ENCODE measurements around the gene CCDC186. TPM values are rescaled to one million over a fixed set of nuclear protein-coding genes. Genes with fewer than 3 reads are reported as not detected.

The CCDC186 gene
- polyA plus RNA-seq, 1 donor from 2014 or later = 24.2 TPM

DNA sequence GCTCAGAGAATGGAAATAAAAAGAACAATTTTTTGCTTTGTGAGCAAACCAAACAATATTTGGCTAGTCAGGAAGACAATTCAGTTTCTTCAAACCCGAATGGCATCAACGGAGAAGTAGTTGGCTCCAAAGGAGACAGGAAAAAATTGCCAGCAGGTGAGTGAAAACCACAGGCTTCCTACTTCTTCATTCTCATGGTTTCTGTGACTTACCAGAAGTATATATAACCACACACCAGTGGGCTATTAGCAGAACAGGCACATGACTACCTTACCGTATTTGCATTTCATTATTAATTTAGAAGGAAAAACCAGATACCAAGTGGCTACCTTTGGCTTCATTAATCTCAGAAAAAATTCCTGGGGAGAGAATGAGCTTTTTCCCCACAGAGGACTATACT is 14.0 kb upstream of the CCDC186 start:
- TF ChIP-seq TAF1 (IDR thresholded peaks at IDR 0.05; ENCODE audit: low read depth) = no peak
- TF ChIP-seq MXI1 (conservative IDR thresholded peaks at IDR 0.05; ENCODE audit: poor library complexity, severe bottlenecking) = no peak
- TF ChIP-seq EP300 (conservative IDR thresholded peaks at IDR 0.05; ENCODE audit: poor library complexity, severe bottlenecking) = no peak
- TF ChIP-seq, protein P1, sequence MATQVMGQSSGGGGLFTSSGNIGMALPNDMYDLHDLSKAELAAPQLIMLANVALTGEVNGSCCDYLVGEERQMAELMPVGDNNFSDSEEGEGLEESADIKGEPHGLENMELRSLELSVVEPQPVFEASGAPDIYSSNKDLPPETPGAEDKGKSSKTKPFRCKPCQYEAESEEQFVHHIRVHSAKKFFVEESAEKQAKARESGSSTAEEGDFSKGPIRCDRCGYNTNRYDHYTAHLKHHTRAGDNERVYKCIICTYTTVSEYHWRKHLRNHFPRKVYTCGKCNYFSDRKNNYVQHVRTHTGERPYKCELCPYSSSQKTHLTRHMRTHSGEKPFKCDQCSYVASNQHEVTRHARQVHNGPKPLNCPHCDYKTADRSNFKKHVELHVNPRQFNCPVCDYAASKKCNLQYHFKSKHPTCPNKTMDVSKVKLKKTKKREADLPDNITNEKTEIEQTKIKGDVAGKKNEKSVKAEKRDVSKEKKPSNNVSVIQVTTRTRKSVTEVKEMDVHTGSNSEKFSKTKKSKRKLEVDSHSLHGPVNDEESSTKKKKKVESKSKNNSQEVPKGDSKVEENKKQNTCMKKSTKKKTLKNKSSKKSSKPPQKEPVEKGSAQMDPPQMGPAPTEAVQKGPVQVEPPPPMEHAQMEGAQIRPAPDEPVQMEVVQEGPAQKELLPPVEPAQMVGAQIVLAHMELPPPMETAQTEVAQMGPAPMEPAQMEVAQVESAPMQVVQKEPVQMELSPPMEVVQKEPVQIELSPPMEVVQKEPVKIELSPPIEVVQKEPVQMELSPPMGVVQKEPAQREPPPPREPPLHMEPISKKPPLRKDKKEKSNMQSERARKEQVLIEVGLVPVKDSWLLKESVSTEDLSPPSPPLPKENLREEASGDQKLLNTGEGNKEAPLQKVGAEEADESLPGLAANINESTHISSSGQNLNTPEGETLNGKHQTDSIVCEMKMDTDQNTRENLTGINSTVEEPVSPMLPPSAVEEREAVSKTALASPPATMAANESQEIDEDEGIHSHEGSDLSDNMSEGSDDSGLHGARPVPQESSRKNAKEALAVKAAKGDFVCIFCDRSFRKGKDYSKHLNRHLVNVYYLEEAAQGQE (IDR thresholded peaks at IDR 0.05; ENCODE audit: borderline replicate concordance) = no peak
- TF ChIP-seq RAD21 (conservative IDR thresholded peaks at IDR 0.05) = no peak
- no peak for TF ChIP-seq SMC3 (conservative IDR thresholded peaks at IDR 0.05; ENCODE audit: poor library complexity)
- TF ChIP-seq POLR2AphosphoS5 (IDR thresholded peaks at IDR 0.05) = no peak
- no peak for TF ChIP-seq EZH2 (IDR thresholded peaks at IDR 0.05; ENCODE audit: borderline replicate concordance, insufficient read depth, low read length, poor library complexity, severe bottlenecking)
- TF ChIP-seq, protein P2, sequence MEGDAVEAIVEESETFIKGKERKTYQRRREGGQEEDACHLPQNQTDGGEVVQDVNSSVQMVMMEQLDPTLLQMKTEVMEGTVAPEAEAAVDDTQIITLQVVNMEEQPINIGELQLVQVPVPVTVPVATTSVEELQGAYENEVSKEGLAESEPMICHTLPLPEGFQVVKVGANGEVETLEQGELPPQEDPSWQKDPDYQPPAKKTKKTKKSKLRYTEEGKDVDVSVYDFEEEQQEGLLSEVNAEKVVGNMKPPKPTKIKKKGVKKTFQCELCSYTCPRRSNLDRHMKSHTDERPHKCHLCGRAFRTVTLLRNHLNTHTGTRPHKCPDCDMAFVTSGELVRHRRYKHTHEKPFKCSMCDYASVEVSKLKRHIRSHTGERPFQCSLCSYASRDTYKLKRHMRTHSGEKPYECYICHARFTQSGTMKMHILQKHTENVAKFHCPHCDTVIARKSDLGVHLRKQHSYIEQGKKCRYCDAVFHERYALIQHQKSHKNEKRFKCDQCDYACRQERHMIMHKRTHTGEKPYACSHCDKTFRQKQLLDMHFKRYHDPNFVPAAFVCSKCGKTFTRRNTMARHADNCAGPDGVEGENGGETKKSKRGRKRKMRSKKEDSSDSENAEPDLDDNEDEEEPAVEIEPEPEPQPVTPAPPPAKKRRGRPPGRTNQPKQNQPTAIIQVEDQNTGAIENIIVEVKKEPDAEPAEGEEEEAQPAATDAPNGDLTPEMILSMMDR (IDR thresholded peaks at IDR 0.05; ENCODE audit: poor library complexity, severe bottlenecking) = no peak
- Histone ChIP-seq H3K27me3 (ENCODE audit: insufficient read depth, low read depth, low read length) (no peaks in the 10 kb centered on the region), H3K4me2 (ENCODE audit: low read length) (no peak overlapping the region), H2AFZ (ENCODE audit: low read depth, low read length) (no peak overlapping the region), H3K9me3 (ENCODE audit: low read length) (no peaks in the 10 kb centered on the region), H3K9ac (ENCODE audit: low read length) (no peak overlapping the region), H3K4me3 (ENCODE audit: low read length) (no peak overlapping the region), H3K36me3 (ENCODE audit: insufficient read depth, low read length) (no peaks in the 10 kb centered on the region), H3K27ac (ENCODE audit: low read length) (no peak overlapping the region), H3F3A (ENCODE audit: insufficient read depth, low read length, poor library complexity, severe bottlenecking) (no peaks in the 10 kb centered on the region), H3K79me2 (replicated peaks; ENCODE audit: insufficient read depth, low read length) (no peaks in the 10 kb centered on the region), H4K20me1 (ENCODE audit: insufficient read depth) (no peaks in the 10 kb centered on the region), H3K9me2 (ENCODE audit: insufficient read depth, low read length) (no peaks in the 10 kb centered on the region)

DNA sequence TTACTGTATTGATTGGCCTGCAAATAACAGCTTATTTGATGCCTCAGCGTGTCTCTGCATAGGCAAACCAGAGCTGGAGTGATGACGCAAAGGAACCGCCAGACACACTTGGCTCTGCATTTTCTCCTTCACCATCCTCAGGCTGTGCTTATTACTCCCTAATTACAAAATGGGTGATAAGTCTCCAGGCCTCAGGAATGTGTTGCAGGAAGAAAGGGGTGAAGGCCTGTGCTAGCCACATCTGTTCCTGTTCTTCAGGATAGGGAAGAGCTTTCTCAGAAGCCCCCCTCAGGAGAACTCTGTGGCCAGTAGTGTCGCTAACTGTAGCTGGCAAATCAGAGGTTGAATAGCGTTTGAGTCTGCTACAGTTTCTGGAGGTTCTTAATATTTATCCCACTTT is 10.3 kb upstream of the CCDC186 start:
- Histone ChIP-seq H3K79me2 (replicated peaks; ENCODE audit: insufficient read depth, low read length) (no peaks in the 10 kb centered on the region), H3K9me3 (ENCODE audit: low read length) (no peaks in the 10 kb centered on the region), H3F3A (ENCODE audit: insufficient read depth, low read length, poor library complexity, severe bottlenecking) (no peaks in the 10 kb centered on the region)

DNA sequence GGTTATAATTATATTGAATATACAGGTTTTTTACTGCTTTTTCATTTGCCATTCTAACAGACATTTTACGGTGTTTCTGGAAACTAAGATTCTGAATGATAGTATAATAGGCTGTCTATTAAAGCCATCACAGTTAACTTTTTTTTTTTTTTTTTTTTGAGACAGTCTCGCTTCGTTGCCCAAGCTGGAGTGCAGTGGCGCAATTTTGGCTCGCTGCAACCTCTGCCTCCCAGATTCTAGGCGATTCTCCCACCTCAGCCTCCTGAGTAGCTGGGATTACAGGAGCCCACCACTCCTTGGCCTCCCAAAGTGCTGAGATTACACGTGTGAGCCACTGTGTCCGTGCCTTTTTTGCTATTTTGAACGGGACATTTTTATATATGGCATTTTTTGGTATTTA is 9.6 kb upstream of the CCDC186 start:
- Histone ChIP-seq H3K27ac (ENCODE audit: low read length) (no peak overlapping the region), H3K9ac (ENCODE audit: low read length) (no peak overlapping the region), H3K79me2 (replicated peaks; ENCODE audit: insufficient read depth, low read length) (no peaks in the 10 kb centered on the region), H3K36me3 (ENCODE audit: insufficient read depth, low read length) (no peaks in the 10 kb centered on the region), H3K9me3 (ENCODE audit: low read length) (no peaks in the 10 kb centered on the region), H4K20me1 (ENCODE audit: insufficient read depth) (no peaks in the 10 kb centered on the region), H2AFZ (ENCODE audit: low read depth, low read length) (no peak overlapping the region), H3K9me2 (ENCODE audit: insufficient read depth, low read length) (no peaks in the 10 kb centered on the region), H3K4me3 (ENCODE audit: low read length) (no peak overlapping the region), H3K27me3 (ENCODE audit: insufficient read depth, low read depth, low read length) (no peaks in the 10 kb centered on the region), H3F3A (ENCODE audit: insufficient read depth, low read length, poor library complexity, severe bottlenecking) (no peaks in the 10 kb centered on the region), H3K4me2 (ENCODE audit: low read length) (no peak overlapping the region)
- TF ChIP-seq SMC3 (conservative IDR thresholded peaks at IDR 0.05; ENCODE audit: poor library complexity) (no peak), EP300 (conservative IDR thresholded peaks at IDR 0.05; ENCODE audit: poor library complexity, severe bottlenecking) (no peak), MXI1 (conservative IDR thresholded peaks at IDR 0.05; ENCODE audit: poor library complexity, severe bottlenecking) (no peak), EZH2 (IDR thresholded peaks at IDR 0.05; ENCODE audit: borderline replicate concordance, insufficient read depth, low read length, poor library complexity, severe bottlenecking) (no peak), RAD21 (conservative IDR thresholded peaks at IDR 0.05) (no peak), POLR2AphosphoS5 (IDR thresholded peaks at IDR 0.05) (no peak), TAF1 (IDR thresholded peaks at IDR 0.05; ENCODE audit: low read depth) (no peak)
- TF ChIP-seq, protein P1 (IDR thresholded peaks at IDR 0.05; ENCODE audit: borderline replicate concordance) = no peak
- TF ChIP-seq, protein P2 (IDR thresholded peaks at IDR 0.05; ENCODE audit: poor library complexity, severe bottlenecking) = no peak

More for the DNA sequence above, 10.3 kb upstream of the CCDC186 start:
- no peak overlapping the region for H3K4me2 ChIP-seq (ENCODE audit: low read length)
- H2AFZ ChIP-seq (ENCODE audit: low read depth, low read length) = no peak overlapping the region
- no peaks in the 10 kb centered on the region for H3K27me3 ChIP-seq (ENCODE audit: insufficient read depth, low read depth, low read length)
- no peak for TF ChIP-seq EZH2 (IDR thresholded peaks at IDR 0.05; ENCODE audit: borderline replicate concordance, insufficient read depth, low read length, poor library complexity, severe bottlenecking)
- no peak overlapping the region for H3K9ac ChIP-seq (ENCODE audit: low read length)
- no peaks in the 10 kb centered on the region for H3K36me3 ChIP-seq (ENCODE audit: insufficient read depth, low read length)
- H4K20me1 ChIP-seq (ENCODE audit: insufficient read depth) = no peaks in the 10 kb centered on the region
- H3K27ac ChIP-seq (ENCODE audit: low read length) = no peak overlapping the region
- H3K4me3 ChIP-seq (ENCODE audit: low read length) = no peak overlapping the region
- H3K9me2 ChIP-seq (ENCODE audit: insufficient read depth, low read length) = no peaks in the 10 kb centered on the region
